HL-60/S4 treated with phorbol 12-myristate 13-acetate at 8.2 ng/mL for 4 days and 3 days (cell line): ENCODE measurements around the gene GLYR1.

ENCODE experiments used
- in situ Hi-C: fragments of 300-500 bp; cut with MboI; formaldehyde crosslinking; loops from 2 replicates; pipeline ENCODE4 v1.15.0; 2022; ENCODE audit warnings: low sequenced_read_pairs

GLYR1 gene

DNA sequence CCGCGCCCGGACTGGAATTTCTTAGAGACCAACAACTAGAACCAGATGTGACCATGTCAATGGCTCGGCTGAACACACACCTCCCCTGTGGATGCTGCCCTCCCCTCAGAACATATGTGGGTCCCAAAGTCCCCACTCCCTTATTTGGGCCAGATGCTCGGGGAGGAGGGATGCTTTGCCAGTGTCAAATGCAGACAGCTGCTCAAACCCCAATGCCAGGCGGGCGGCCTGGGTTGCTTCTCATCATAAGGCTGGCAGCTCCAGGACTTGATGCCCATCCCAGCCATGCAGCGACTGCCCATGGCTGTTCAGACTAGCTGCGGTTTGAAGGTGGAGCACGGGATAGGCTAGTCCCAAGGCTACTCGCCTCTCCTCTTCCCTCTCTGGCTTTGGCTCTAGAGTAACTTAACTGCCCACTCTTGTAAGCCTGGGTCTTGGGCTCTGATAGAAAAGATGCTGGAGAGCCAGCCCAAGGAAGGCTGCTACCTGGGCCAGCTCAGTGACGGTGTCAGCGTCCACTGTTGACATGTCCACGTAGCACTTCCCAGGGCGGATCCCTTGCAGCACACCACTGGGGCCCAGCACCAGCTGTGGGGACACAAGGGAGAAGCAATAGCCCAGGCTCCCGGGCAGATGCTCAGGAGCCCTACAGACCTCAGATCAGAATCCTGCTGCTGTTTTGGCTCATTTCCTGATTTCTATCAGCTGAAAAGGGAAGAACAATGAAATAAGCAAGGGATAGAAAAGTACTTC is 33.7 kb downstream of the GLYR1 start:
- in situ Hi-C loops, result no loop called here

- in situ Hi-C loops, result no loop called here
These were observed 35.3 kb downstream of the GLYR1 start for GRCh38 chr16:4811773-4812172.

DNA sequence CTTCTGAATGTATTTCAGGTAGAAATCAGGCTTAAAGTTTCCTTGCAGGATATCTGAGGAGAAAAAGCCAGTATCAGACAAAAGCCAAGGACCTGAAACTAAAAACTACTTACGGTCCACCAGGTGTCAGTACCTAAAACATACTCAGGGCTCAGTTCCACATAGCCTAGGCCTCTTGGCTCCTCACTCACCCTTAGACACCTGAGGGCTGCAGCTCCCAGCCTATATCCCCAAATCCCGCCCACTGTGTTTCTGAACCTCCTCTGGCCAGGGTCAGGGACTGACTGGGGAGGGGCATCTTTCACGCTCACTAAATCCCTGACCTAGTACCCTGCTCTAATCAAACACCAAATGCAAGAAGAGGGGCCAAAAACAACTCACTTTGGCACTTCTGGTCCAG is 35.8 kb downstream of the GLYR1 start:
- in situ Hi-C loops, result no loop called here

DNA sequence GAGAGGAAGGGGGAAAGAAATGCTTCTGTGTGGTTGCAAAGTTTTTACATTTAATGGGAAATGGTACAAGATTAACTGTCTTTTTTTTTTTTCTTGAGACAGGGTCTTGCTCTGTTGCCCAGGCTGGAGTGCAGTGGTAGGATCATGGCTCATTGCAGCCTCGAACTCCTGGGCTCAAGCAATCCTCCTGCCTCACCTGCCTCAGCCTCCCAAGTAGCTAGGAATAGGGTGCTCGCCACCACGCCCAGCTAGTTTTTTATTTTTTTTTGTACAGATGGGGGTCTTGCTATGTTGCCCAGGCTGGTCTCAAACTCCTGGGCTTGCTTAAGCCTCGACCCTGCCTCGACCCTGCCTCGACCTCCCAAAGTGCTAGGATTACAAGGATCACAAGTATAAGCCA is 40.8 kb downstream of the GLYR1 start:
- in situ Hi-C loops, result no loop called here

GRCh38 chr16:4805231-4805630 is 41.9 kb downstream of the GLYR1 start:
- in situ Hi-C loops, result no loop called here

- in situ Hi-C loops, result no loop called here
These were observed 43.0 kb downstream of the GLYR1 start for GRCh38 chr16:4803898-4804762.

DNA sequence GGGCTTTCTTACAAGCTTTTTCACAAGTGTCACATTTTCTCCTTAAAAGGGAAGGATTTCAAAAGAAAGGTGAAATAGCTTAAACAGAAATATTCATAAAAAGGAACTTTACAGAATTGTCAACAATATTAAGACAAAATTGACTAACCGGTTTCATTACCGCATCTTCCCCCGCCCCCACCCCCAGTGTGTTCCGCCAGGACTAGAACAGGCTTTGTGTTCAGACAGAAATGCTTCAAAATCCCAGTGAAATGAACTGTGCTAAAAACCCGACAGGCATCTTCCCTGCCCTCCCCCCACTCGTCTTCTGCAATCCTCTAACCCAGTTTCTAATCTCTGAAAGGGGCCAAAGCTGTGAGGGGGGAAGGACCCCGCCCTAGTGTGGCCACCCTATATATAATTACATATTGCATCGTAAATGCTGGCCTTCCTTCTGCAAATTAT is 43.7 kb downstream of the GLYR1 start:
- in situ Hi-C loops, result no loop called here

DNA sequence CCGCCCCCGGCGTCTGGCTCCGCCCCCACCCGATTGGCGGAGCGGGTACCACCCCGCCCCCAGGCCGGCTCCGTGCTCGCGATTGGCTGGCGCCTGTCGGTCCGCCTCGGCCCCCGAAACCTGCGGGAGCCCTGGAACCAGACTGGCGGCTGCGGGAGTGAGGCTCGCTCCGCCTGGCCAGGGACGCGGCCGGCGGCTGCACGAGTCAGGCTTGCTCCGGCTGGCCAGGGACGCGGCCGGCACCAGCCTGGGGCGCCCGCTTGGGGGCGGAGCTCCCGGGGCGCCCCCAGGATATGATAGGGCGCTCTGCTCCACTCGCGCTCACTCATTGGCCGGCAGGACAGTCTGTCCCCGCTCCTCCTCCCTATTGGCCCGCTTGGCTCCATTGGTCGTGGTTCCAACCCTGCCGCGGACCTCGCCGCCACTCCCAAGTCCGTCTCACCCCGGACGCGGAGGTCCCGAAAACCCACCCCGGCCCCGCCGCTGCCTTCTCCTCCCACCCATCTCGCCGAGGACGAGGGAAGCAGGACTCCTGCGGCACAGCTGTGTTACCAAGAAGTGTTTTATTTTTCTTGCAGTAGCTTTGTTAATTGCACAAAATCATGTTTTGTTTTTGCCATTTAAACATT is 44.3 kb downstream of the GLYR1 start:
- in situ Hi-C loops, result no loop called here

GRCh38 chr16:4801962-4802658 is 45.0 kb downstream of the GLYR1 start, which contains the start of gene ROGDI:
ROGDI (minus strand) TSS chr16:4802633; CDS start chr16:4802571, 62 bp downstream.
- in situ Hi-C loops, result no loop called here

DNA sequence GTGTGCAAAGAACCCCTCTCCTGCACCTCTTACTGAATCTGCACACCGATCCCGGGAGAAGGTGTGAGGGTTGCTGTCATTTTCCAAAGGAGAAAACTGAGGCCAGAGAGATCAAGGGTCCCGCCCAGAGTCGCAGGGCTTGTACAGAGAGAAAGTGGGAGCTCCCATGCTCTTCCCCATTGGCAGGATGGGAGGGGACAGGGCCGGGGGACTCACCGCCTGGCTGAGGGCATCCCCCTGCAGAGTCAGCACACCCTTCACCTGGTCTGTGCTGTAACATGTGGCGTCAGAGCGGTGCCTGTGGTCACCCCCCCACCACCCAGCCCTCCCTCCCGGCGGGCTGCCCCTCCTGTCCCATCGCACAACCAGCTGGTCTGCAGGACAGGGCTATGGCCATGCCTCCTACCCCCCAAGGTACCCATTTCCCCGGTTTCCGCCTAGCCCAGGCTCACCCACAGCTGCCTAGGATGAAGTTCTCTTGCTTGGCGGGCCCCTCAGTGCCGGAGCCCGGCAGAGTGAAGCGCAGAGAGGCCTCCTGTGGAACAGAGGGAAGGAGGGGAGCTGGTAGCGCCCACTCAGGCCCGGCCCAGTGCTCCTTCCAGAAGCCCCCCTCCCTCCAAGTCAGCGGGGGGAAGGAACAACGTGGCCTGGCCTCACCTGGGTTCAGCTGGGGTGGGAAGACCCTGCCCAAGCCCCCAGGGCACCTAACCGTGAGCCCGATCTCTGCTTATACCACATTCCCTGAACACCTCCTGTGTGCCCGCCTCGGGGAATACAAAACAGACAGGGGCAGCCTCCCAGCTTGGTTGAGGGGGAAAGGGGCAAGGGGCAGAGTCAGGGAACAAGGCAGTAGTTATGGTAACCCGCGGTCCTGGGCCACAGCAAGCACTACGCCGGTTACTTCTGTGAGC is 45.8 kb downstream of the GLYR1 start:
- in situ Hi-C loops, result no loop called here

DNA sequence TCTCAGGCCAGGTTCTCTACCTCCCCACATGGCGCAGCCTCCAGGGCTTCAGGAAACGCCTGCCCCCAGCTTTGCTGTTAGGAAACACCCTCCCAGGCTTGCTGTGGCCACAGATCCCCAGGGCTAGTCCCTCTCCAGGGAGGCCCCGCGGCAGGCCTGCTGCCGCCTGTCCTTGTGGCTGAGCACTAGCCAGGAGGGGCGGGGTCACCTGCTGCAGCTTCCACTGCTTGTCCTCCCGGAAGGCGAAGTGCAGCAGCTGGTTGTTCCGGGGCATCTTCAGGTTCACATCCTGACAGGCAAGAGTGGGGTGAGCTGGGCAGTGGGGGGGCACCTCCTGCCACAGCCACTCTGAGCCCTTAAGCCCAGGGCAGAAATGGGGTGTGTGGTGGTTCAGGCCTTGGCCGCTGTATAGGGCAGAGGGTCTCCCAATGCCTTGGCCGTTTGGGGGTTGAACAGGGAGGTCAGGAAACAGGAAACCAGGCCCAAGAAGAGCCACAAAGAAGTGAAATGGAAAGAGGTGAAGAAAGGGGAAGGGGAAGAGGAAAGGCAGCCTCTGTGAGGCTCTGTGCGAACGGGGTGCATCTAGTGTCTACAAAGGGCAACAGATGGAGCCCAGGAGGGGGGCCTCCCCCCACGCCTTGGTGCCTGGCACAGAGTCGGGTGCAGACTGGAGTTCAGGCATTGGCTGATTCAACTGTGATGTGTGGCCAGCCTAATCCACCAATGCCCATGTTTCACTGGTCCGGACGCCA is 46.6 kb downstream of the GLYR1 start:
- in situ Hi-C loops, result no loop called here

GRCh38 chr16:4799171-4799855 is 47.8 kb downstream of the GLYR1 start:
- in situ Hi-C loops, result no loop called here

DNA sequence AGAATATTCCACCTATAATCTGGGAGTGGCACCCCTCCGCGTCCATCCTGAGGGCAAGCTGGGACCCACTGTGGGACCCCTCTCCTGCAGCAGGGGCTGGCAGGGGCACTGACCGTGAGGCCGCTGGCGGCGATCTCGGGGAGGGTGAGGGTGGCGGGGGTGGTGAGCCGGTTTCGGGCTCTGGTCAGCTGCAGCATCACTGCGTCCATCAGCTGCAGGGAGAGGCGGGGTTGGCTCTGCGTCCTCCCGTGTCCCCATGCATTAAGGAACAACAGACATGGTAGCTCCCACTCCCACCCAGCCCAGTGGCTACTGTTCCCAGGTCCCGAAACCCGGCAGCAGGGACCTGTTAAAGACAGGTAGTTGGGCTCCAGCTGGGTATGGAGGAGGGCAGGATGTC is 48.6 kb downstream of the GLYR1 start:
- in situ Hi-C loops, result no loop called here

DNA sequence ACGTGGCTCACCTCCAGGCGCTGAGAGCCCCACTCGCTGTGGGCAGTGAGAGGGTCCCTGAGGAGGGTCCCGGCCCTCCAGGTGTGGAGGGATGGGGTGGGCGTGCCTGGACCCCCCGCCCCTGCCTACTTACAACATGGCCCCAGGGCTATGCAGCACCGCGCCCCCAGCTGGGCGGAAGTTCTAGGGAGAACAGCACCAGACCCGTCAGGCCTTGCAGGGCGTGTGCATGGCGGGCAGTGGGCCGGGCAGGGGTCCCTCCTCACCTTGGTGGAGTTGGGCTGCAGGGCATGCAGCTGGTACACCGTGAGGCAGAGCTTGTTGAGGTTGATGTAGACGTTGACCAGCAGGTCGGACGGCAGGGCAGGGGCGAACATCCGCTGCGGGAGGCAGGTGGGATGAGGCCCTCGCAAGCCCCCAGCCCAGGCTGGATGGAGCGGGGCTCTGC is 49.3 kb downstream of the GLYR1 start:
- in situ Hi-C loops, result no loop called here

DNA sequence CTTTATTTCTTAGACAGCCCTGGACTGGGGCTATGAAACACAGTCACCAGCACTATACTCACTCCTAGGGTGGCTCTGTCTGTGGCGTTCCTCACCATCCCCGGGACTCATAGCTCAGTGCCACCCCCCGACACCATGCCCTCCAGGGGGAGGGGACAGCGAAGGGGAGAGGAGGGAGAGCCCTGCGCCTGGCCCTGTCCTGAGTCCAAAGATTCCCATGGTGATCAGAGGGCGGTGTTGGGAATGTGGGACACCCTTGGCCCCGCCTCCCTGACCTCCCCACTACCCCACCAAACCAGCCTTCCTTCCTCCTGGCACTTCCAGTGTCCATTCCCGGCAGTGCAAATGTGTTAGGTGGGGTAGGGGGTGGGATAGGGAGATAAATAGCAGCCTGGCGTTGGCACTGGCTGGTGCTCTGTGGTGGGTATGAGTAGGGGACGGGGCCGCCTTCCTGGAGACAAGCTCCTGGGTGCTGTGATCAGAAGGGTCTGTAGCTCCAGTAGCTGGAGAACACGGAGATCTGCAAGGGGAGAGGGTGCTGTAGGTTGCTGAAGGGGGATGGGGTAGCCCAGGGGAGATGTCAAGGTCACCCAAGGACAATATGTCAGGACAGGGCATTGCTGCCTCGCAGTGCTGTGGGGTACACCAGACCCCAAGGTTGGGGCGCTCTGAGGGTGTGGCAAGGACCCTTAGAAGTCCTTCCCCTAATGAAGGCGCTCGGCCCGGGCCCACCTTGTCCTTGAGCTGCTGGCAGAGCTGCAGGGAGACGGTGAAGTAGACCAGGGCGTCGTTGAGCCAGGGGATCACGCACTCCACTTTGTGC is 49.9 kb downstream of the GLYR1 start:
- in situ Hi-C loops, result no loop called here

GRCh38 chr16:4795828-4796572 is 51.1 kb downstream of the GLYR1 start:
- in situ Hi-C loops, result no loop called here
